T-helper 1 cell treated with Interleukin-12 subunit alpha and Interleukin-12 subunit beta and Interleukin-4 antibody, amounts not matched to agents 30 μg/mL and 1 μg/mL, for 36 hours (primary cell): ENCODE data around the gene CHRNA9.

ENCODE experiments used
- H3K27ac Mint-ChIP-seq: one replicate; pipeline ENCODE4 v1.8.0; 2021; ENCODE audit warnings: mild to moderate bottlenecking, mixed read lengths
- H3K27me3 Mint-ChIP-seq: one replicate; pipeline ENCODE4 v1.8.0; 2021; ENCODE audit warnings: low read depth, mixed read lengths
- H3K36me3 Mint-ChIP-seq: one replicate; pipeline ENCODE4 v1.8.0; 2021; ENCODE audit warnings: low read depth, mixed read lengths
- H3K4me1 Mint-ChIP-seq: one replicate; pipeline ENCODE4 v1.8.0; 2021; ENCODE audit warnings: low read depth, mixed read lengths
- H3K4me3 Mint-ChIP-seq: one replicate; pipeline ENCODE4 v1.8.0; 2021; ENCODE audit warnings: mild to moderate bottlenecking, moderate library complexity, mixed read lengths
- H3K9me3 Mint-ChIP-seq: one replicate; pipeline ENCODE4 v1.8.0; 2021; ENCODE audit warnings: mixed read lengths

CHRNA9 gene

GRCh38 chr4:40347472-40347871 is 12.3 kb downstream of the CHRNA9 start:
- Mint-ChIP-seq H3K36me3 (peaks cover under 1% of the 10 kb centered on the region), H3K9me3 (peaks cover 12% of the 10 kb centered on the region), H3K27me3 (no peaks in the 10 kb centered on the region), H3K4me1 (peaks cover 10% of the 10 kb centered on the region), H3K27ac (no peak overlapping the region), H3K4me3 (no peak overlapping the region)

- Mint-ChIP-seq H3K4me3 (no peak overlapping the region), H3K27ac (no peak overlapping the region), H3K36me3 (no peaks in the 10 kb centered on the region), H3K4me1 (peaks cover 10% of the 10 kb centered on the region), H3K27me3 (no peaks in the 10 kb centered on the region), H3K9me3 (peaks cover 10% of the 10 kb centered on the region)
These were observed 12.9 kb downstream of the CHRNA9 start for GRCh38 chr4:40348000-40348399.

GRCh38 chr4:40349561-40350198 is 14.5 kb downstream of the CHRNA9 start:
- no peaks in the 10 kb centered on the region for H3K27me3 Mint-ChIP-seq
- H3K9me3 Mint-ChIP-seq, result peaks cover 4% of the 10 kb centered on the region
- no peak overlapping the region for H3K27ac Mint-ChIP-seq
- peaks cover 10% of the 10 kb centered on the region for H3K4me1 Mint-ChIP-seq
- no peaks in the 10 kb centered on the region for H3K36me3 Mint-ChIP-seq
- no peak overlapping the region for H3K4me3 Mint-ChIP-seq

- Mint-ChIP-seq H3K36me3 (no peaks in the 10 kb centered on the region), H3K27ac (no peak overlapping the region), H3K4me3 (no peak overlapping the region), H3K9me3 (peaks cover 4% of the 10 kb centered on the region), H3K27me3 (no peaks in the 10 kb centered on the region), H3K4me1 (peaks cover 10% of the 10 kb centered on the region)
These were observed 15.6 kb downstream of the CHRNA9 start for GRCh38 chr4:40350627-40351227.

- Mint-ChIP-seq H3K27me3 (no peaks in the 10 kb centered on the region), H3K9me3 (no peaks in the 10 kb centered on the region), H3K4me1 (peaks cover 9% of the 10 kb centered on the region), H3K27ac (no peak overlapping the region), H3K4me3 (no peak overlapping the region), H3K36me3 (no peaks in the 10 kb centered on the region)
These were observed 19.0 kb downstream of the CHRNA9 start for GRCh38 chr4:40354158-40354557.

GRCh38 chr4:40355131-40355530 is 20.0 kb downstream of the CHRNA9 start:
- H3K9me3 Mint-ChIP-seq, result no peaks in the 10 kb centered on the region
- H3K27ac Mint-ChIP-seq, result no peak overlapping the region
- no peaks in the 10 kb centered on the region for H3K4me1 Mint-ChIP-seq
- H3K4me3 Mint-ChIP-seq, result no peak overlapping the region
- no peaks in the 10 kb centered on the region for H3K36me3 Mint-ChIP-seq
- peaks cover 2% of the 10 kb centered on the region for H3K27me3 Mint-ChIP-seq

- no peaks in the 10 kb centered on the region for H3K36me3 Mint-ChIP-seq
- peaks cover 10% of the 10 kb centered on the region for H3K9me3 Mint-ChIP-seq
- H3K27ac Mint-ChIP-seq, result no peak overlapping the region
- no peaks in the 10 kb centered on the region for H3K4me1 Mint-ChIP-seq
- H3K4me3 Mint-ChIP-seq, result no peak overlapping the region
- H3K27me3 Mint-ChIP-seq, result peaks cover 4% of the 10 kb centered on the region
These were observed 22.6 kb downstream of the CHRNA9 start for GRCh38 chr4:40357738-40358137.

- Mint-ChIP-seq H3K27me3 (peaks cover 4% of the 10 kb centered on the region), H3K4me3 (no peak overlapping the region), H3K27ac (no peak overlapping the region), H3K4me1 (no peaks in the 10 kb centered on the region), H3K9me3 (peaks cover 10% of the 10 kb centered on the region), H3K36me3 (no peaks in the 10 kb centered on the region)
These were observed 26.2 kb downstream of the CHRNA9 start for GRCh38 chr4:40361338-40361737.

GRCh38 chr4:40363382-40363920 is 28.3 kb downstream of the CHRNA9 start:
- no peaks in the 10 kb centered on the region for H3K36me3 Mint-ChIP-seq
- no peaks in the 10 kb centered on the region for H3K4me1 Mint-ChIP-seq
- H3K4me3 Mint-ChIP-seq, result no peak overlapping the region
- H3K27me3 Mint-ChIP-seq, result peaks cover 4% of the 10 kb centered on the region
- H3K27ac Mint-ChIP-seq, result no peak overlapping the region
- H3K9me3 Mint-ChIP-seq, result peaks cover 10% of the 10 kb centered on the region

GRCh38 chr4:40363945-40364344 is 28.8 kb downstream of the CHRNA9 start:
- no peak overlapping the region for H3K4me3 Mint-ChIP-seq
- H3K4me1 Mint-ChIP-seq, result no peaks in the 10 kb centered on the region
- no peak overlapping the region for H3K27ac Mint-ChIP-seq
- peaks cover 4% of the 10 kb centered on the region for H3K27me3 Mint-ChIP-seq
- H3K9me3 Mint-ChIP-seq, result peaks cover 10% of the 10 kb centered on the region
- H3K36me3 Mint-ChIP-seq, result no peaks in the 10 kb centered on the region

GRCh38 chr4:40365766-40366165 is 30.6 kb downstream of the CHRNA9 start:
- Mint-ChIP-seq H3K9me3 (peaks cover 7% of the 10 kb centered on the region), H3K27ac (no peak overlapping the region), H3K27me3 (no peaks in the 10 kb centered on the region), H3K36me3 (no peaks in the 10 kb centered on the region), H3K4me3 (no peak overlapping the region), H3K4me1 (no peaks in the 10 kb centered on the region)

- Mint-ChIP-seq H3K27ac (no peak overlapping the region), H3K4me3 (no peak overlapping the region), H3K4me1 (no peaks in the 10 kb centered on the region), H3K36me3 (no peaks in the 10 kb centered on the region), H3K9me3 (no peaks in the 10 kb centered on the region), H3K27me3 (no peaks in the 10 kb centered on the region)
These were observed 32.3 kb downstream of the CHRNA9 start for GRCh38 chr4:40367451-40367850.

GRCh38 chr4:40369437-40370274 is 34.5 kb downstream of the CHRNA9 start:
- Mint-ChIP-seq H3K4me3 (no peak overlapping the region), H3K27ac (no peak overlapping the region), H3K36me3 (no peaks in the 10 kb centered on the region), H3K9me3 (no peaks in the 10 kb centered on the region), H3K4me1 (no peaks in the 10 kb centered on the region), H3K27me3 (no peaks in the 10 kb centered on the region)

GRCh38 chr4:40372651-40373050 is 37.5 kb downstream of the CHRNA9 start:
- Mint-ChIP-seq H3K36me3 (no peaks in the 10 kb centered on the region), H3K27ac (no peak overlapping the region), H3K4me1 (no peaks in the 10 kb centered on the region), H3K4me3 (no peak overlapping the region), H3K9me3 (no peaks in the 10 kb centered on the region), H3K27me3 (no peaks in the 10 kb centered on the region)

GRCh38 chr4:40373636-40374035 is 38.5 kb downstream of the CHRNA9 start:
- no peaks in the 10 kb centered on the region for H3K4me1 Mint-ChIP-seq
- no peaks in the 10 kb centered on the region for H3K9me3 Mint-ChIP-seq
- H3K27me3 Mint-ChIP-seq, result no peaks in the 10 kb centered on the region
- no peaks in the 10 kb centered on the region for H3K36me3 Mint-ChIP-seq
- H3K4me3 Mint-ChIP-seq, result no peak overlapping the region
- no peak overlapping the region for H3K27ac Mint-ChIP-seq
